ENCODE data around the gene DEPDC7. TPM values are rescaled to one million over a fixed set of nuclear protein-coding genes. Genes with fewer than 3 reads are reported as not detected.

The DEPDC7 gene
- total and polyA plus RNA-seq, 9 of the 15 experiments (the other 6 are each of a cell fraction or from before 2014, with no cell fraction given): 5.4 to 19.9 (median 12.0) TPM

DNA sequence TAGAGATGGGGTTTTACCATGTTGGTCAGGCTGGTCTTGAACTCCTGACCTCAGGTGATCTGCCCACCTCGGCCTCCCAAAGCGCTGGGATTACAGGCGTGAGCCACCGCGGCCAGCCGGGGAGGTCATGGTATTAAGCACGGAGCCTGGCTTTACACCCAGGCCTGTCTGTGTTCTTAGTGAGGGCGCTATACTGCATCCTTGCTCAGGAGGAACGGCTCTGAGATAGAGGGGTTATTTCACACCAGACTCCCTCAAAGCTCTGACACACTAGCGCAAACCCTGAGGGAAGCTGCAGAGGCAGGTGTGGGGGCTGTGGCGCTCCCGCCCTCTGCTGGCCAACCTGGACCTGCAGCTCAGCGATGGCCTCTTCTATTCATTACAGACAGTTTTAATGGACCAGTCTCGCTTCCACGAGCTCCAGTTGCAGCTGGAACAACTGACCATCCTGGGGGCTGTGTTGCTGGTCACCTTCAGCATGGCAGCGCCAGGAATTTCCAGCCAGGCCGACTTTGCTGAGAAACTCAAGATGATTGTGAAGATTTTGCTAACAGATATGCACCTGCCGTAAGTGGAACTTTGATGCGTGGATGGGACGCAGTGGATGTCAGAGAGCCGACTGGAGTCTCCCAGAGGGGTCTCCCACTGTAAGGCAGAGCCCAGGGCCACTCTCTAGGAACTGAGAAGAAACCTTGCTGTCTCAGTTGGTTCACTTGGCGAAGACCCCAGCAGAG, 49.9 kb downstream of the DEPDC7 start (continued):
- TF ChIP-seq, protein P1, sequence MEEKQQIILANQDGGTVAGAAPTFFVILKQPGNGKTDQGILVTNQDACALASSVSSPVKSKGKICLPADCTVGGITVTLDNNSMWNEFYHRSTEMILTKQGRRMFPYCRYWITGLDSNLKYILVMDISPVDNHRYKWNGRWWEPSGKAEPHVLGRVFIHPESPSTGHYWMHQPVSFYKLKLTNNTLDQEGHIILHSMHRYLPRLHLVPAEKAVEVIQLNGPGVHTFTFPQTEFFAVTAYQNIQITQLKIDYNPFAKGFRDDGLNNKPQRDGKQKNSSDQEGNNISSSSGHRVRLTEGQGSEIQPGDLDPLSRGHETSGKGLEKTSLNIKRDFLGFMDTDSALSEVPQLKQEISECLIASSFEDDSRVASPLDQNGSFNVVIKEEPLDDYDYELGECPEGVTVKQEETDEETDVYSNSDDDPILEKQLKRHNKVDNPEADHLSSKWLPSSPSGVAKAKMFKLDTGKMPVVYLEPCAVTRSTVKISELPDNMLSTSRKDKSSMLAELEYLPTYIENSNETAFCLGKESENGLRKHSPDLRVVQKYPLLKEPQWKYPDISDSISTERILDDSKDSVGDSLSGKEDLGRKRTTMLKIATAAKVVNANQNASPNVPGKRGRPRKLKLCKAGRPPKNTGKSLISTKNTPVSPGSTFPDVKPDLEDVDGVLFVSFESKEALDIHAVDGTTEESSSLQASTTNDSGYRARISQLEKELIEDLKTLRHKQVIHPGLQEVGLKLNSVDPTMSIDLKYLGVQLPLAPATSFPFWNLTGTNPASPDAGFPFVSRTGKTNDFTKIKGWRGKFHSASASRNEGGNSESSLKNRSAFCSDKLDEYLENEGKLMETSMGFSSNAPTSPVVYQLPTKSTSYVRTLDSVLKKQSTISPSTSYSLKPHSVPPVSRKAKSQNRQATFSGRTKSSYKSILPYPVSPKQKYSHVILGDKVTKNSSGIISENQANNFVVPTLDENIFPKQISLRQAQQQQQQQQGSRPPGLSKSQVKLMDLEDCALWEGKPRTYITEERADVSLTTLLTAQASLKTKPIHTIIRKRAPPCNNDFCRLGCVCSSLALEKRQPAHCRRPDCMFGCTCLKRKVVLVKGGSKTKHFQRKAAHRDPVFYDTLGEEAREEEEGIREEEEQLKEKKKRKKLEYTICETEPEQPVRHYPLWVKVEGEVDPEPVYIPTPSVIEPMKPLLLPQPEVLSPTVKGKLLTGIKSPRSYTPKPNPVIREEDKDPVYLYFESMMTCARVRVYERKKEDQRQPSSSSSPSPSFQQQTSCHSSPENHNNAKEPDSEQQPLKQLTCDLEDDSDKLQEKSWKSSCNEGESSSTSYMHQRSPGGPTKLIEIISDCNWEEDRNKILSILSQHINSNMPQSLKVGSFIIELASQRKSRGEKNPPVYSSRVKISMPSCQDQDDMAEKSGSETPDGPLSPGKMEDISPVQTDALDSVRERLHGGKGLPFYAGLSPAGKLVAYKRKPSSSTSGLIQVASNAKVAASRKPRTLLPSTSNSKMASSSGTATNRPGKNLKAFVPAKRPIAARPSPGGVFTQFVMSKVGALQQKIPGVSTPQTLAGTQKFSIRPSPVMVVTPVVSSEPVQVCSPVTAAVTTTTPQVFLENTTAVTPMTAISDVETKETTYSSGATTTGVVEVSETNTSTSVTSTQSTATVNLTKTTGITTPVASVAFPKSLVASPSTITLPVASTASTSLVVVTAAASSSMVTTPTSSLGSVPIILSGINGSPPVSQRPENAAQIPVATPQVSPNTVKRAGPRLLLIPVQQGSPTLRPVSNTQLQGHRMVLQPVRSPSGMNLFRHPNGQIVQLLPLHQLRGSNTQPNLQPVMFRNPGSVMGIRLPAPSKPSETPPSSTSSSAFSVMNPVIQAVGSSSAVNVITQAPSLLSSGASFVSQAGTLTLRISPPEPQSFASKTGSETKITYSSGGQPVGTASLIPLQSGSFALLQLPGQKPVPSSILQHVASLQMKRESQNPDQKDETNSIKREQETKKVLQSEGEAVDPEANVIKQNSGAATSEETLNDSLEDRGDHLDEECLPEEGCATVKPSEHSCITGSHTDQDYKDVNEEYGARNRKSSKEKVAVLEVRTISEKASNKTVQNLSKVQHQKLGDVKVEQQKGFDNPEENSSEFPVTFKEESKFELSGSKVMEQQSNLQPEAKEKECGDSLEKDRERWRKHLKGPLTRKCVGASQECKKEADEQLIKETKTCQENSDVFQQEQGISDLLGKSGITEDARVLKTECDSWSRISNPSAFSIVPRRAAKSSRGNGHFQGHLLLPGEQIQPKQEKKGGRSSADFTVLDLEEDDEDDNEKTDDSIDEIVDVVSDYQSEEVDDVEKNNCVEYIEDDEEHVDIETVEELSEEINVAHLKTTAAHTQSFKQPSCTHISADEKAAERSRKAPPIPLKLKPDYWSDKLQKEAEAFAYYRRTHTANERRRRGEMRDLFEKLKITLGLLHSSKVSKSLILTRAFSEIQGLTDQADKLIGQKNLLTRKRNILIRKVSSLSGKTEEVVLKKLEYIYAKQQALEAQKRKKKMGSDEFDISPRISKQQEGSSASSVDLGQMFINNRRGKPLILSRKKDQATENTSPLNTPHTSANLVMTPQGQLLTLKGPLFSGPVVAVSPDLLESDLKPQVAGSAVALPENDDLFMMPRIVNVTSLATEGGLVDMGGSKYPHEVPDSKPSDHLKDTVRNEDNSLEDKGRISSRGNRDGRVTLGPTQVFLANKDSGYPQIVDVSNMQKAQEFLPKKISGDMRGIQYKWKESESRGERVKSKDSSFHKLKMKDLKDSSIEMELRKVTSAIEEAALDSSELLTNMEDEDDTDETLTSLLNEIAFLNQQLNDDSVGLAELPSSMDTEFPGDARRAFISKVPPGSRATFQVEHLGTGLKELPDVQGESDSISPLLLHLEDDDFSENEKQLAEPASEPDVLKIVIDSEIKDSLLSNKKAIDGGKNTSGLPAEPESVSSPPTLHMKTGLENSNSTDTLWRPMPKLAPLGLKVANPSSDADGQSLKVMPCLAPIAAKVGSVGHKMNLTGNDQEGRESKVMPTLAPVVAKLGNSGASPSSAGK (IDR thresholded peaks at IDR 0.05): no peak
- no peak for TF ChIP-seq ZNF561 (CRISPR knock-in tag; conservative IDR thresholded peaks at IDR 0.05)
- TF ChIP-seq RAD21 (CRISPR knock-in tag; conservative IDR thresholded peaks at IDR 0.05 in 1 of 2, IDR thresholded peaks at IDR 0.05 in 1 of 2): peak; percentile 82 to 96
- TF ChIP-seq, protein P2, sequence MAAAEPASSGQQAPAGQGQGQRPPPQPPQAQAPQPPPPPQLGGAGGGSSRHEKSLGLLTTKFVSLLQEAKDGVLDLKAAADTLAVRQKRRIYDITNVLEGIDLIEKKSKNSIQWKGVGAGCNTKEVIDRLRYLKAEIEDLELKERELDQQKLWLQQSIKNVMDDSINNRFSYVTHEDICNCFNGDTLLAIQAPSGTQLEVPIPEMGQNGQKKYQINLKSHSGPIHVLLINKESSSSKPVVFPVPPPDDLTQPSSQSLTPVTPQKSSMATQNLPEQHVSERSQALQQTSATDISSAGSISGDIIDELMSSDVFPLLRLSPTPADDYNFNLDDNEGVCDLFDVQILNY (CRISPR knock-in tag; IDR thresholded peaks at IDR 0.05): no peak
- no peak for TF ChIP-seq U2AF2 (optimal IDR thresholded peaks at IDR 0.05; ENCODE audit: low read depth, low read length)
- no peak for TF ChIP-seq NFIC (IDR thresholded peaks at IDR 0.05)
- TF ChIP-seq, protein P3, sequence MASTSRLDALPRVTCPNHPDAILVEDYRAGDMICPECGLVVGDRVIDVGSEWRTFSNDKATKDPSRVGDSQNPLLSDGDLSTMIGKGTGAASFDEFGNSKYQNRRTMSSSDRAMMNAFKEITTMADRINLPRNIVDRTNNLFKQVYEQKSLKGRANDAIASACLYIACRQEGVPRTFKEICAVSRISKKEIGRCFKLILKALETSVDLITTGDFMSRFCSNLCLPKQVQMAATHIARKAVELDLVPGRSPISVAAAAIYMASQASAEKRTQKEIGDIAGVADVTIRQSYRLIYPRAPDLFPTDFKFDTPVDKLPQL (IDR thresholded peaks at IDR 0.05; ENCODE audit: extremely low read depth, insufficient read length): no peak
- no peak for TF ChIP-seq ELF1 (tag; IDR thresholded peaks at IDR 0.05)
